Measurements from ENCODE around the gene SLC30A2.

Gene SLC30A2

DNA sequence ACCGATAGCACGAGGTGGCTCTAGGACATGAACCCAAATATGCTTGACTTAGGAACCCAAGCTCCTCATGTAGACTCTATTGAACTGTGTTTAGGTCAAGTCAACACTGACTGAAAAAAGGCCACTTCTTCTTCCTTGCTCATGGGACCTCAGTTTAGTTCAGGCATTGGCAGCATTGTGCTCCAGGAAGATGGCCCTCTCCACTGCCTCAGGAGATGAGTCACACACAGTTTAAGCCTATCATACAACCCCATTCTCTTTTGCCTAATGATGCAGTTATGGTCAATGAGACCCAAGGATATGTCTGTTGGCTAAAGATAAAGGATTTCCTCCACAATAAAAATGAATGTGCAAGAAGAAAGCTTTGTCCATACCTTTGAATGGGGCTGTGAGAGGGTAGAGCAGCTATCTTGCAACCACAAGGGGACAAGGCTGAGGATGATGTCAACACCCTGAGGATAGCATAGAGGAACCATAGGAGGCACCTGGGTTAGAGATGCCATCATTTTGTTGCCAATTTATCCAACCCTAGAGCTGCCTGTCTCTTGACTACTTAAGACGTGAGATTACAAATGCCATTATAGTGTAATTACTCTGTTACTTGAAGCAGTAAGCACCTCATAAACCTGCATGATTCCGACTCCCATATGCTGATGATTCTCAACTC is 24.5 kb upstream of the SLC30A2 start:
- DNase-seq (ENCODE audit: low read depth), result no peak

DNA sequence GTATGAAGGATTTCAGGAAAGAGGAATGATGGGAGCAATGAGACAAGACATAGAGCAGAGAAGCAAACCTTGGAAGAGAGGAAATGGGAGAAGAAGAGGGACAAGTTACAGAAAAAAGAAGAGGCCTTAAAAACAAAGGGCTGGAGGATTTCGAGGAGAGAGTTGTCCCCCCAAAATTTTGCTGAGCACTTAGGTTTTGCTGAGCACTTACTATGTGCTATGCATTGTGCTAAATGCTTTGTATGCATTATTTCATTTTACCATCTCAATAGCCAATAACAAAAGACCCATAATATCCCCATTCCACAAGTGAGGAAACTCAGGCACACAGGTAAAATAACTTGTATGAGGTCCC is 24.0 kb upstream of the SLC30A2 start:
- no peak for DNase-seq (ENCODE audit: low read depth)

- no peak for DNase-seq (ENCODE audit: low read depth)
These were observed 21.6 kb upstream of the SLC30A2 start, which contains the start of gene TRIM63 for GRCh38 chr1:26067432-26067911. TRIM63 (minus strand) TSS chr1:26067630; CDS start chr1:26067494, 136 bp downstream.

DNA sequence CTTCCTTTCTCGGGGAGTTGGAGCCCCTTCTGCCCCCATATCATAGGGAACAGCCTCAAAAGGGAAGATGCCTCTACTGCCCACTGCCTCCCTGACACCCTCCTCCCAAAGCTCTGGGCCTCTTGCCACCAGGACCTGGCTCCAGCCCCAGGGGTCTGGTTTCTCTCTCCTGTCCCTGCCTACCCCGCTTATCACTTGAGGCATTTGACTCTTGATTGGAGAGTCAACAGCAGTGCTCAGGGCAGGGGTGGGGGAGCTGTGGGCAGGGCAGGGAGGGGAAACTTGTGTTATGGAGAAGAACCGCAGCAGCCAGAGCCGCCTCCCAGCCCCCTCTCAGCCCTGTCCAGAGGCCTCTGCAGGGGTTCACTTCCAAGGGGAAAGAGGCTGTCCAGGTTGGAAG is 20.9 kb upstream of the SLC30A2 start:
- DNase-seq (ENCODE audit: low read depth), result no peak

DNA sequence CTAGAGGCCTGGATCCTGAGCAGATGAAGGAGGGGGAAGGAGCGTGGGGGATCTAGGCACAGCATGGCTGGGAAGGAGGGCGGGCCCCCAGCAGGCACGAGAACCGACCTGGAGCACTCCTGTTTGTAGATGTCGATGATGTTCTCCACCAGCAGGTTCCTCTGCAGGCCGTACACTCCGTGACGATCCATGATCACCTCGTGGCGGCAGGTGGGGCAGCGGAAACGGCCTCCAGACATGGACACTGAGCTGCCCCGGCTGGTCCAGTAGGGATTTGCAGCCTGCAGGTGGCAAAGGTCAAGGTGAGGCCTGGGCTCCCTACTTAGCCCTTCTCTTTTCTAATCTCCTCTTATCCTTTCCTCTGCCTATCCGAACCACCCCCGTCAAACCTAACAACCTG is 20.2 kb upstream of the SLC30A2 start:
- DNase-seq (ENCODE audit: low read depth), result no peak

DNA sequence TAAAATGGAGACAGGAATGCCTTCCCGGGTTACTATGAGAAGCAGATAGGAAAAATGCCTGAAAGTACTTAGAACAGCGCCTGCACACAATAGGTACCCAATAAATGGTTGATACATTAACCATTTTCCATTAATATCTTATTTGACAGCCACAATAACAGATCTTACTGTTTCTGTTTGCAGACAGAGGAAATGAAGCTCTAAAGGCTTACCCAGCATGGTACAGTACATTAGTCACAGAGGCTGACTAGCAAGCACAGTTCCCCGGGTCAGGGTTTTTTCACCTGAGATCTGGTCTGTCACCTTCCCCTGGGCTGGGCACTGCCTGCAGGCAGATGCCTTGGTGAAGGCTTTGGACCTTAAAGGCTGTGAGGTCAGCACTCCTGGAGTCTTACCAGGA is 18.6 kb upstream of the SLC30A2 start:
- no peak for DNase-seq (ENCODE audit: low read depth)

DNA sequence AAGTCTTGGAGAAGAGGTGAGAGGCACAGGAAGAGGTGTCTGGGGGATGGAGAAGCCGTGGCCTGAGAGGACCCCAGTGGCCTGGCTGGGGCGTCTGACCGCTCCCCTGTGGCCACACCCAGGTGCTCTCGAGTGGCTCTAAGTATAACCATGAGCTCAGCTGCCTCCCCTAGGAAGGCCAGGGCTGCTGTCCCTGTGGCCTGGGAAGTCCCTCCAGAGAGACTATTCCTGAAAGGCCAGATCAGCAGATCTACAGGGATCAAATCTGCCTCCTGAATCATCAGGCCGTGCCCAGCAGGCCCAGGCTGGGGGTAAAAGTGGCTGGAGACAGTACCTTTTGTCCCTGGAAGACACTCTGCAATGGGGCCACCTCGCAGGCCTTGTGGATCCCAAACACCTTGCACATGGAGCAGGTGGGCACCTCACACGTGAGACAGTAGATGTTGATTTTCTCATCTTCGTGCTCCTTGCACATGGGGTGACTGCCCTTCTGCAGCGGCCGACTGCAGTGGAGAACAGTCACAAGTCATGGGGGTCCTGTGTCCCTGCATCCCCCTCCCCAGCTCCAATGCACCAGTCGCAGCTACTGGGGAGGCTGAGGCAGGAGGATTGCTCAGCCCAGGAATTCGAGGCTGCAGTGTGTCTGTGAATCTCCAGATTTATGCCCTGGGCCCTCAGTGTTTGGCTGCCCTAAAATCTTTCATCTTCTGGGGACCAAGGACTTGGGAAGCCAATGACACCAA is 15.1 kb upstream of the SLC30A2 start:
- DNase-seq (ENCODE audit: low read depth), result no peak

DNA sequence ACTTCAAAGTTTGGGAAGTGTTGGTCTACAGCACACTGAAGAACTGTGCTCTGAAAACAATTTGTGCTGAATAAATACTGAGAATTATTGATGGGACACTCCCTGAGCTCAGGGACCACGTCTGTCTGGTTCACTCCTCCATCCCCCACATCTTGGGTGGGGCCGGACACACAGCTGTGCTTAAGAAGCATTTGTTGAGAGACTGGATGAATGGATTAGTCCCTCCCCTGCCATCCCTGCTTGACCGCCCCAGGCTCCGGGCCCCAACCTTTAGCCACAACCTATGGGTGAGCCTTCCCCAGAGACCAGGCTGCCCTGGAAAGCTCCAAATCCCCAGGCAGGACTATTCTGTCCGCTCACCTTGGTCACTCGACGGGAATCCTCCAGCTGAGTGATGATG is 14.0 kb upstream of the SLC30A2 start:
- no peak for DNase-seq (ENCODE audit: low read depth)

DNA sequence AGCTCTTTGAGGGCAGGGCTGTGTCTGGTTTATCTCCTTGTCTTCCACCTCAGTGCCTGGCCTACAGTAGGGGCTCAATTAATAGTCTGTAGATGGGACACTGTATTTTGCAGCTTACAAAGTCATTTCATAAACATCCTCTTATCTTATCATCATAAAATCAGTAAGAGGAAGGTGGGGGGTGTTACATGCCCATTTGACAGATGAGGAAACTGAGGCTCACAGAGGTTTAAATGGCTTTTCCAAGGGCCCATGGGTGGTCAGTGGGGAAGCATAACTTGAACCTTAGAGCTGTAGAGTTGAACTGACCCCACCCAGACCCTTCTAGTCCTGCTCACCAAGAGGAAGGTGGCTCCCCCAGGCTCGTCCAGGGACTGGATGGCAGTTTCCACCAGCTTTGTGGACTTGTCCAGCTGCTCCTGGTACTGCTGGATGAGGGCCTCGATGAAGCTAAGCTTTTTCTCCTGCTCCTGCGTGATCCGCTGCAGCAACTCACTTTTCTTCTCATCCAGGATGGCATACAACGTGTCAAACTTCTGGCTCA is 12.2 kb upstream of the SLC30A2 start:
- DNase-seq (ENCODE audit: low read depth), result no peak

- no peak for DNase-seq (ENCODE audit: low read depth)
These were observed 11.3 kb upstream of the SLC30A2 start for GRCh38 chr1:26057189-26057588.

DNA sequence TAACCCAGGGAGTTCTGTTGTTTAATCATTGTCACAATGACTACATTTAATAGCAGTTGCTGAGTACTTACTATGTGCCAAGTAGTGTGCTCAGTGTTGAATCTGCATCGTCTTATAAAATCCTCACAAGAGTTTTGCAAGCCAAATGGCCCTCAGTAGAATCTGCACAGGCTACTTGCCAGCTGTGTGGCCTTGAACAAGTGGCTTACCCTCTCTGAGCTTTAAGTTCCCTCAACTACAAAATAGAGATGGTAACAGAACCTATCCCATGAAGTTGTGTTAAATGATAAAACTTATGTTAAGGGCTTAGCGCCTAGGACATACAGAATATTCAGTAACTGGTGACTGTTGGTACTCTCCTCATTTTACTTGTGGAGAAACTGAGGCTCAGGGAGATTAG is 9.1 kb upstream of the SLC30A2 start:
- no peak for DNase-seq (ENCODE audit: low read depth)

DNA sequence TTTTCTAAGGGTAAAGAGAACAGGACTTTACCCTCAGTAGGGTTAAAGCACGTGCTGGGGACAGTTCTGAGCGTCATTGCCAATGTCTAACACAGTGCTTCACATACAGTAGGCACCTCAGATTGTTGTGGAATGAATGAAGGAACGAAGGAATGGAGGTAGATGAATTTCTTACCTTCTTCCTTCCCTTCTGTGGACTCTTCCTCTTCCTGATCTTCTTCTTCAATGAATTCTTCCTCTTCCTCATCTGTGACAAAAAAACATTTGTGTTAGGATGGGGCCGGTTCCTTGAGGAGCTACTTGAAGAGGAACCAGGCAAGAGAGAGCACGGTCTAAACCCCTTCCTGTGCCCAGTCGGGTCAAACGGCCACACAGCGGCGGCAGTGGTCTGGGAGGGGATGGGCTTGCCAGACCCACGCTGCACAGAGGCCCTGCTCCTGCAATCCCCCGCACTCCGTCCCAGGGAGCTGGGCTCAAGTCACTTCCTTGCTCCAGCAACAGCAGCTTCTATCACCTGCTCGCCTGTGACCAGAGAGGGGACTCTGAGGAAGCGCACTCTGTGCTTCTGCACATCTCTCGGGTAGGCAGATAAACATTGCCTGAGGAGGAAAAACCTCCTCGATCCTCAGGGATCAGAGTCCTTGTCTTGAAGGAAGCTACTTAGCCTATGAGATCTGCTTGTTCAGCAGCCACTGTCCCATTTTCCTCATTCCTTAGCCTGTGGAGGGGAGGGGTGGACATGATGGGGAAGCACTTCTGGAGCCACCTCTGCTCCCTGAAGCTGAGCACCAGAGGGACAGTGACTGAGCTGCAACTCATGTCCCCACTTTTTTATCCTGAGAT is 8.0 kb upstream of the SLC30A2 start:
- DNase-seq (ENCODE audit: low read depth), result no peak

- DNase-seq (ENCODE audit: low read depth), result no peak
These were observed 4.3 kb upstream of the SLC30A2 start for GRCh38 chr1:26050248-26050640.

DNA sequence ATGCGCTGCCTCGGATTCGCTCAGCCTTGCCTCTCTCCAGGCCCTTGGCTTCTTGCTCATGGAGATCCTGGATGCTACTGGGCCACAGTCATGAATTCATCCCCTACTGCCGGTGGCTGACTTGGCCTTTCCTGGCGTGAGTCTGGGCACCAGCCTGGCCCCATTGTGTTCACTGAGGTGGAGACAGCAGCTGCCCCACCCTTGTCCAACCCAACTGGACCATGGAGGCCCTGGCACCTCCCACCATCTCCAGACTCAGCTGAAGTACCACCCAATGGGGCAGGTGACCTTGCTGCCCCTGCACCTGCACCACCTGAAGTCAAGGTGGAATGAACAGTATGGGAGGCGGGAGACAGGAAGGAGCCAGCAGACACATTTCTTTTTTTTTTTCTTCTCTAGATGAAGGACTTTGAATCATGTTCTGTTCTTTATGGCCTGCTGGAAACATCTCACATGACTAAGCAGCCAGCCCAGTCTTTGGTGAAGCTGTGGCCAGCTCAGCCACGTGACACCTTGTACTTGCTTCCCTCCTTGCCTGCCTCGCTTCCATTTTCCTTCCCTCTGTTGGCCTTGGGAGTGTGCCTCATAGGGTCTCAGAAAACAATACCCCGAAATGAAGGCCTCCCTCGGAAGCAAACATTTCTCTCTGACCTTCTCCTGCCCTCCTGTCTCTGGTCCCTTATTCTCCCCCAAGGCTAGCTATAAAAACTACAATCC is 3.8 kb upstream of the SLC30A2 start:
- no peak for DNase-seq (ENCODE audit: low read depth)

GRCh38 chr1:26047278-26047874 is 1.5 kb upstream of the SLC30A2 start:
- DNase-seq (ENCODE audit: low read depth), result no peak

- no peak for DNase-seq (ENCODE audit: low read depth)
These were observed 553 bp upstream of the SLC30A2 start for GRCh38 chr1:26046246-26047095.

GRCh38 chr1:26044971-26045721 is 772 bp downstream of the SLC30A2 start:
- DNase-seq (ENCODE audit: low read depth), result no peak

DNA sequence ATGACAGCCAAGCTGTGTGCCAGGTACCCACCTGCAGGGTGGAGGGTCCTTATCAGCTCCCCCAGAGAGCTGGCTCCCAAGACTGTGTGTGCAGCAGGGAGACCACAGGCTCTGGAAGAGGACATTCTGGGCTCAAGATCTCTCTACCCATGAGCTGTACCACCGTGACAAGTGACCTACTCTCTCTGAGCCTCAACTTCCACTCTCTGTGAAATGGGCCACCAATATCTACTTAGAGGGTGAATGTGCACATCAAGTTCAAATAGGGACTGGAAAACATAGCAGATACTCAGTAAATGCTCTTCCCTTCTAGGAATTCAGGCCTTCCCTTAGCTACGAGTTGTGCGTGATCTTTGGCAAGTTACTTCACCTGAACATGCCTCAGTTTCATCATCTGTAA is 1.5 kb downstream of the SLC30A2 start:
- no peak for DNase-seq (ENCODE audit: low read depth)

- no peak for DNase-seq (ENCODE audit: low read depth)
These were observed 2.2 kb downstream of the SLC30A2 start for GRCh38 chr1:26043765-26044164.

- no peak for DNase-seq (ENCODE audit: low read depth)
These were observed 3.9 kb downstream of the SLC30A2 start for GRCh38 chr1:26041978-26042377.
